Calu3 (cell line): Measurements from ENCODE around the gene C5orf46. TPM values are rescaled to one million over a fixed set of nuclear protein-coding genes. Genes with fewer than 3 reads are reported as not detected.

Experiments used
- BruUV-seq: library from RNA; stranded (reverse); fragments of 400-500 nt; replicated peaks from 2 replicates; lab custom pipeline; 2021; lab: Mats Ljungman, UMichigan
- CTCF ChIA-PET: fragments of 300-600 bp; sonication (Branson Sonifier 250); formaldehyde crosslinking; loops from one replicate; lab custom pipeline; 2022; ENCODE audit warnings: antibody characterized with exemption; lab: Charles Lee
- DNase-seq: peaks from one replicate; pipeline ENCODE4 v3.0.0; 2022
- H3K27ac Mint-ChIP-seq: one replicate; pipeline ENCODE4 v1.8.0; 2022; ENCODE audit warnings: mixed read lengths; ENCODE audit not compliant: unreplicated experiment
- H3K27me3 Mint-ChIP-seq: one replicate; pipeline ENCODE4 v1.8.0; 2022; ENCODE audit warnings: mixed read lengths; ENCODE audit not compliant: unreplicated experiment
- H3K36me3 Mint-ChIP-seq: one replicate; pipeline ENCODE4 v1.8.0; 2022; ENCODE audit warnings: mild to moderate bottlenecking, moderate library complexity, mixed read lengths; ENCODE audit not compliant: insufficient read depth, unreplicated experiment
- H3K4me1 Mint-ChIP-seq: one replicate; pipeline ENCODE4 v1.8.0; 2022; ENCODE audit warnings: mild to moderate bottlenecking, low read depth, mixed read lengths; ENCODE audit not compliant: unreplicated experiment
- H3K4me3 Mint-ChIP-seq: one replicate; pipeline ENCODE4 v1.8.0; 2022; ENCODE audit warnings: mild to moderate bottlenecking, low read depth, moderate library complexity, mixed read lengths; ENCODE audit not compliant: unreplicated experiment
- H3K9me3 Mint-ChIP-seq: one replicate; pipeline ENCODE4 v1.8.0; 2022; ENCODE audit warnings: low read depth, mixed read lengths; ENCODE audit not compliant: unreplicated experiment
- CTCF ChIP-seq: fragments of 200-600 bp; IDR thresholded peaks from one replicate; pipeline ENCODE4 v1.8.0; 2022; ENCODE audit warnings: antibody characterized with exemption; ENCODE audit not compliant: unreplicated experiment
- intact Hi-C: fragments of 100-400 bp; cut with micrococcal nuclease; formaldehyde crosslinking; loops from one replicate; pipeline ENCODE4 v1.10.0; 2022; ENCODE audit not compliant: unreplicated experiment
- total RNA-seq: library from RNA; stranded (reverse); gene quantifications from 2 replicates; pipeline ENCODE4 v1.2.3, GENCODE V29; 2022

C5orf46 gene
- total RNA-seq, 1 experiment from 2014 or later = 0.97 TPM

GRCh38 chr5:147844846-147845245 is 61.5 kb downstream of the C5orf46 start:
- intact Hi-C loops = no loop called here
- H3K27me3 Mint-ChIP-seq = no peaks in the 10 kb centered on the region
- CTCF ChIA-PET = no interaction called here

GRCh38 chr5:147842869-147843268 is 63.5 kb downstream of the C5orf46 start:
- no peak for DNase-seq
- H3K4me3 Mint-ChIP-seq = no peak overlapping the region
- H3K4me1 Mint-ChIP-seq = peaks cover 17% of the 10 kb centered on the region
- peaks cover 5% of the 10 kb centered on the region for H3K36me3 Mint-ChIP-seq
- no peaks in the 10 kb centered on the region for H3K27me3 Mint-ChIP-seq
- no peak for TF ChIP-seq CTCF
- intact Hi-C loops = no loop called here
- H3K27ac Mint-ChIP-seq = no peak overlapping the region
- CTCF ChIA-PET = interaction anchor here (0.6 to 1.1 kb wide), 2 partner anchors 30 to 215 kb away, joined by 3 read pairs; no protein-coding TSS in a partner anchor
- H3K9me3 Mint-ChIP-seq = peaks cover 3% of the 10 kb centered on the region
- BruUV-seq = no TSS peak

More at GRCh38 chr5:147844846-147845245, 61.5 kb downstream of the C5orf46 start:
- no peak for TF ChIP-seq CTCF
- Mint-ChIP-seq H3K36me3 (no peaks in the 10 kb centered on the region), H3K4me3 (no peak overlapping the region), H3K27ac (no peak overlapping the region), H3K9me3 (no peaks in the 10 kb centered on the region), H3K4me1 (peaks cover 19% of the 10 kb centered on the region)
- DNase-seq = no peak
- BruUV-seq = no TSS peak

Other genes starting within 250 kb of the C5orf46 start
- gene JAKMIP2, start 123.8 kb downstream of the C5orf46 start, total RNA-seq = not detected in 2 replicates
- gene SPINK1, start 74.9 kb downstream of the C5orf46 start, total RNA-seq = 307 and 444 TPM in 2 replicates
- gene SCGB3A2, start 27.8 kb downstream of the C5orf46 start, total RNA-seq = not detected in 2 replicates
- 2.5 and 3.1 TPM in 2 replicates for gene SPINK5, start 157.4 kb upstream of the C5orf46 start, total RNA-seq